GM12864 (cell line): ENCODE results near the gene GSG1L.

ENCODE experiments used
- DNase-seq: peaks from one replicate; pipeline ENCODE4 v3.0.0-alpha.2; 2011; ENCODE audit warnings: low read depth
- H3K4me3 ChIP-seq: 2 replicates; pipeline ENCODE4 v1.5.1; 2011; ENCODE audit warnings: mild to moderate bottlenecking, low read depth, low read length, control low read depth
- TF ChIP-seq, protein P1 (sequence below): IDR thresholded peaks from 2 replicates; pipeline ENCODE4 v1.5.1; 2011; ENCODE audit warnings: low read depth, mild to moderate bottlenecking, moderate library complexity, low read length, control low read depth, inconsistent platforms; ENCODE audit errors: missing control alignments

The GSG1L gene

DNA sequence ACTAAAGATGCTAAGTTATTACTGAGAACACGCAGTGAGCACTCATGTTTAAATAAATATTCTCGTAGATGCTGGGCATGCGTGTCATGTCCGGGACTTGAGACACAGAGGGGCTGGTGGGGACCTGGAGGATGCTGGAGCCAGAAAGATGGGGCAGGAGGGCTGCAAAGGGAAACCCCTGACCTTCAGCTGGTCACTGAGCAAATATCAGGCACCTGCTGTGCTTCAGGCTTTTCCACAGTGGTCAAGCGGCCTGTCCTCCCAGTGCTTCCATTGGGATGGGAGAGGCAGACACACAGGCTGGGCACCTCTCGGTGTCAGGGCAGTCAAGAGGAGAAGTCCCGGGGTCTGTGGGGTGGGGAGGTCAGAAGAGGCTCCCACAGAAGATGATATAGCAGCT is 211.4 kb downstream of the GSG1L start:
- H3K4me3 ChIP-seq: no peak overlapping the region
- no peak for DNase-seq
- TF ChIP-seq, protein P1, sequence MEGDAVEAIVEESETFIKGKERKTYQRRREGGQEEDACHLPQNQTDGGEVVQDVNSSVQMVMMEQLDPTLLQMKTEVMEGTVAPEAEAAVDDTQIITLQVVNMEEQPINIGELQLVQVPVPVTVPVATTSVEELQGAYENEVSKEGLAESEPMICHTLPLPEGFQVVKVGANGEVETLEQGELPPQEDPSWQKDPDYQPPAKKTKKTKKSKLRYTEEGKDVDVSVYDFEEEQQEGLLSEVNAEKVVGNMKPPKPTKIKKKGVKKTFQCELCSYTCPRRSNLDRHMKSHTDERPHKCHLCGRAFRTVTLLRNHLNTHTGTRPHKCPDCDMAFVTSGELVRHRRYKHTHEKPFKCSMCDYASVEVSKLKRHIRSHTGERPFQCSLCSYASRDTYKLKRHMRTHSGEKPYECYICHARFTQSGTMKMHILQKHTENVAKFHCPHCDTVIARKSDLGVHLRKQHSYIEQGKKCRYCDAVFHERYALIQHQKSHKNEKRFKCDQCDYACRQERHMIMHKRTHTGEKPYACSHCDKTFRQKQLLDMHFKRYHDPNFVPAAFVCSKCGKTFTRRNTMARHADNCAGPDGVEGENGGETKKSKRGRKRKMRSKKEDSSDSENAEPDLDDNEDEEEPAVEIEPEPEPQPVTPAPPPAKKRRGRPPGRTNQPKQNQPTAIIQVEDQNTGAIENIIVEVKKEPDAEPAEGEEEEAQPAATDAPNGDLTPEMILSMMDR: no peak

DNA sequence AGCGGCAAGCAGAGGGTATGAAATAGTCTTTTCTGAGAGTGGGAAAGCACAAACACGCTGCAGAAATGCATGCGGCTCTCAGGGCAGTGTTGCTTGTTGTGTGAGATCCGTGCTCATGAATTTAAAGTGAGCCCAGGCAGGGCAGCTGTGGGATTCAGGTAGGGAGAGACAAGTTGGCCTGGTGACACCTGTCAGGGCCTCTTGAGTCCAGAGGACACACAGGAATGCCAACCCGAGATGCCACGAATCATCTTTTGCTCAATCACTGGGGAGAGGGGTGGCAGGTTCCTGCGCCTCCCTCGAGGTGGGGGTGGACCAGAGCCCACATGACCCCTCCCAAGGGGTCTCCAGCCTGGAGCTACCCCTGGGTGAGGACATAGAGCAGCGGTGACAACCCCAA is 211.9 kb downstream of the GSG1L start:
- H3K4me3 ChIP-seq: no peak overlapping the region
- TF ChIP-seq, protein P1: no peak
- no peak for DNase-seq

DNA sequence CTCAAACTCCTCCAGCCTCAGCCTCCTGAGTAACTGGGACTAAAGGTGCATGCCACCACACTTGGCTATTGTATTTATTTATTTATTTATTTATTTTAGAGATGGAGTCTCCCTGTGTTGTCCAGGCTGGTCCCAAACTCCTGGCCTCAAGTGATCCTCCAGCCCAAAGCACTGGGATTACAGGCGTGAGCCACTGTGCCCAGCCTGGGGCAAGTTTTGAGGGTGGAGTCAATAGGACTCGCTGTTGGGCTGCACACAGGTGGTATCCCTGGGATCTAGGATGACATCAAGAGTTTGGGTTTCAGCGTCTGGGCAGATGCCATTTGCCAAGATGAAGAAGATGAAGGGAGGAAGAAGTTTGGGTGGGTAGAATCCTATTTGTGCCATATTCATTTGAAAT is 213.9 kb downstream of the GSG1L start:
- TF ChIP-seq, protein P1: no peak
- H3K4me3 ChIP-seq: no peak overlapping the region
- DNase-seq: no peak

DNA sequence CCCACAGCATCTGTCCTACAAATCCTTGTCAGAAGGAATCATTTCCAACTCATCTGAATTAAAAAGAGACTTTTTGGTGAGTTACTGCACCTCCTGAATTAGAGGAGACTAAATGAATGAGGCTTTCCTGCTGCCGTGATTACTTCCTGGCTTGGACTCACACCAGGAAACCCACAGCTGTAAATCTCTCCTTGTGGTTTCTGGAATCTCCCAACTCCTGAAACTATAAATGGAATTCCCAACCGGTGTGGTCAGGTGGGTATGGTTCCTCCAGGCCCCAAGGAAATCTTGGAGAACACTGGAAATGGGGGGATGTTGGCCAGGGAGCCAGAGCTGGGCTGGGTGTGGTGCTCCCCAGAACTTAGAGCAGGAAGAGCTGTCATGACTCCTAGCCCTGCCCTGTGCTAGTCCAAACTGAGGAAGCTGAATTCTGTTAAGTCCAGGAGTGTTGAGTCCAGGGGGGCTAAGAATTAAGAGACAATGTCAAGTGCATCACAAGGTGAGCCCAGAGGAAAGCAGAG is 216.4 kb downstream of the GSG1L start:
- H3K4me3 ChIP-seq: no peak overlapping the region
- TF ChIP-seq, protein P1: no peak
- no peak for DNase-seq

DNA sequence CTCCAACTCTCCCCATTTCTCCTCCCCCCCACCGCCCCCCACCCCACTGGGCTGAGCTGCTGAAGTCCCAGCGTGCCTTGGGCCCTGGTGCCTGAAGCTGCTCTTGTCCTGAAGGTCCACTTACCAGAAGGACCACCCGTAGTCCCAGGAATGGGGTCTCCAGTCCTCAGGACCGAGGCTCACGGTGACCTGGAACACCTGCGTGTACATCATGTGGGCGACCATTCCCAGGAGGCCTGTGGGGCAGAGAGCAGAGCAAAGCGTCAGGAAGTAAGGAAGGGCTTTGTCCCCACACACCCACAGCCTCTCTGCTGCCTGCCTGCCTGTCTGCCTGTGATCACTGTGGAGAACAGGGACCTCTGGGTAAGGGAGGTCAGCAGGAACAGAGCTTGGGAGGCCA is 218.7 kb downstream of the GSG1L start:
- no peak overlapping the region for H3K4me3 ChIP-seq
- DNase-seq: no peak
- TF ChIP-seq, protein P1: no peak

DNA sequence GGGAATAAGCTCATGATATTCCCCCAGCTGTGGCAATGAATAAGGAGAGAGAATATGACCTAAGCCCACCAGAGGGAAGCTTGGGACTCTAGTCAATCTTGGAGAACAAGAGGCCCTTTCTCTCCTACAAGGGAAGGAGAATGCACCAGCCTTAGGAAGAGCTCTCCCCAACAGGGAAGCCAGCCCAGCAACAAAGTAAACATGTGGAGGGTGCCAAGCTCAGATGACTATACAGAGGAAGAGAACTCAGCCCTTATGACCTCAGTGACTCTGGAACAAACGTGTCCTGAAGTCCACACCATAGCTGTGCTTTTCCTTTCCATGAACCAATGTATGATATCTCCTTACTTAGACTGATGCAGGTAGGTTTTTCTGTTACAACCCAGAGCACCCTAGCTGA is 219.7 kb downstream of the GSG1L start:
- DNase-seq: no peak
- TF ChIP-seq, protein P1: no peak
- H3K4me3 ChIP-seq: no peak overlapping the region

DNA sequence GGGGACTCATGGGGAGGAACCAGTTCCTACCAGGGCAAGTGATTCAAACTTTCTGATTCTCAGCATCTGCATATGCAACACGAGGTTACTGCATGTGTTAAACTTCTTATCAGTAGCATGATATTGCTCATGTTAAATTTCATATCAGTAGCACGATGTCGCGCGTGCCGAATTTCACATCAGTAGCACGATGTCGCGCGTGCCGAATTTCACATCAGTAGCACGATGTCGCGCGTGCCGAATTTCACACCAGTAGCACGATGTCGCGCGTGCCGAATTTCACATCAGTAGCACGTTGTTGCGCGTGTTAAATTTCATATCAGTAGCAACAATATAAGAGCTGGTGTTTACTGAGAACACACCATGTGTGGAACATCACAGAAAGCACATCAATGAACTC is 221.6 kb downstream of the GSG1L start:
- TF ChIP-seq, protein P1: no peak
- DNase-seq: no peak
- no peak overlapping the region for H3K4me3 ChIP-seq
